GM18498 (cell line): ENCODE measurements around the gene CBLC.
"Not testable (repeated sequence)": the region's sequence is repeated elsewhere in the genome, so short reads cannot be mapped to it uniquely, and the experiment has no call there.

Experiments used
- ATAC-seq: cut with Tn5 transposase; IDR thresholded peaks from one replicate; pipeline ENCODE4 v1.9.1; 2021; ENCODE audit warnings: mild to moderate bottlenecking, moderate library complexity; ENCODE audit not compliant: unreplicated experiment

The CBLC gene

DNA sequence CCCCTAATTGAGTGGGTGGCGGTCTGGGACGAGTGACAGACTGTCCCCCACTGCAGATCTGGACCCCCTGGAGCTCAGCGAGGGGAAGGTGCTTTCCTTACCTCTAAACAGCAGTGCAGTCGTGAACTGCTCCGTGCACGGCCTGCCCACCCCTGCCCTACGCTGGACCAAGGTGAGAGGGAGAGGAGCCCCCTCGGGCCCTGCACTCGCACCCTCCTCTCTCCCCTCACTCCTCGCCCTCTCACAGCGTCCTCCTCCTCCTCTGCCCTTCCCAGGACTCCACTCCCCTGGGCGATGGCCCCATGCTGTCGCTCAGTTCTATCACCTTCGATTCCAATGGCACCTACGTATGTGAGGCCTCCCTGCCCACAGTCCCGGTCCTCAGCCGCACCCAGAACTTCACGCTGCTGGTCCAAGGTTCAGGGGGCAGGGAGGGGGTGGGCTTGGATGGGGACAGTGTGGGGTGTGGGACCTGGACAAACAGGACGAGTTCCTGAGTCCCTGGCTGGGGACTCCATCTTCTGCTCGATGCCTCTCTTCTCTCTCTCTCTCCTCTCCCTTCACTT is 40.9 kb downstream of the CBLC start:
- no peak for ATAC-seq

DNA sequence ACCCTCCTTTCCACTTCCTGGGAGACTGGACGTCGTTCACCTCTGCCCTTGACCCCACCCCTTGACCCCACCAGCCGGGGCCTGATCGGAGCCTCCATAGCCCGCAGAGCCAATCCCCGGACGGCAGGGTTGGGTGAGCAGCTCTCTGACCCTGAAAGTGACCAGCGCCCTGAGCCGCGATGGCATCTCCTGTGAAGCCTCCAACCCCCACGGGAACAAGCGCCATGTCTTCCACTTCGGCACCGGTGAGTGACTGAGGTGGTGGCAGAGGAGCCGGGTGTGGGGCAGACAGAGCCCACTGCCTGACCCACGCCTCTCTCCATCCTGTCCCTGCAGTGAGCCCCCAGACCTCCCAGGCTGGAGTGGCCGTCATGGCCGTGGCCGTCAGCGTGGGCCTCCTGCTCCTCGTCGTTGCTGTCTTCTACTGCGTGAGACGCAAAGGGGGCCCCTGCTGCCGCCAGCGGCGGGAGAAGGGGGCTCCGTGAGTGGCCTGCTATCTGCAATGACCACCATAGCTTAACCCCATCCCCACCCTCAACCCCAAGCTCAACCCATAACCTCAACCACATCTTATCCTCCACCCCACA is 41.6 kb downstream of the CBLC start:
- no peak for ATAC-seq

GRCh38 chr19:44820648-44821609 is 43.2 kb downstream of the CBLC start:
- ATAC-seq = no peak

- no peak for ATAC-seq
Measured at GRCh38 chr19:44822177-44822576, 44.5 kb downstream of the CBLC start.

- no peak for ATAC-seq
Measured at GRCh38 chr19:44822670-44823372, 45.1 kb downstream of the CBLC start.

DNA sequence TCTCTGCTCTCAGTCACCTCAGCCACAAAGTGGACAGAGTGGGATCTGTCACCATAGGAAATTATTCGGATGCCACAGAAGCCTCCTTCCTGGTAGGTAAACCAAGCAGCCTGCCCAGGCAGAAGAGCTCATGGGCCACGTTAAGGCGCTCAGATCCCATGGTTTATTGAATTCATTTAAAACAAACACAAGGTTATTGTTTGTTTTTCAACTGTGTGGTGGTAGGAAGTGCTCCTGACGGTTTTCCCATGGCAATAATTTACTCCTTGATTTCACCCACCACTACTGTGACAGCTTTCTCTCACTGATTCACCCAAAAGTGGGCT is 45.6 kb downstream of the CBLC start:
- ATAC-seq = no peak

DNA sequence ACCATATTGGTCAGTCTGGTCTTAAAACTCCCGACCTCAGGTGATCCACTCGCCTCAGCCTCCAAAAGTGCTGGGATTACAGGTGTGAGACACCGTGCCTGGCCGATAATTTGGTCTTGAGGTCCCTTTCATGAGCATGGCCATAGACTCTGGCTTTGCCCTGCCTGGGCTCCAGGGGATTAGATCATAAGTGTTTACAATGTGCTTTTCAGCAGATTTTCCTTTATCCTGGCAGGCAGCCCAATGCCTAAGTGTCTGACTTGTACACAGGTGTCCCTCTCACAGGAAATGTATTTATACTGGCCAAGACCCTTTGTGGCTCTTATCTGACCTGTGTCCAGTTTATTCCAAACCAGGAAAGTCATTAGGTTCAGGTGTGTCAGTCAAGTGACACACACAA is 47.1 kb downstream of the CBLC start:
- no peak for ATAC-seq

- not testable (repeated sequence) for ATAC-seq
Measured at GRCh38 chr19:44832875-44833274, 55.2 kb downstream of the CBLC start.

GRCh38 chr19:44834399-44834798 is 56.7 kb downstream of the CBLC start:
- not testable (repeated sequence) for ATAC-seq

DNA sequence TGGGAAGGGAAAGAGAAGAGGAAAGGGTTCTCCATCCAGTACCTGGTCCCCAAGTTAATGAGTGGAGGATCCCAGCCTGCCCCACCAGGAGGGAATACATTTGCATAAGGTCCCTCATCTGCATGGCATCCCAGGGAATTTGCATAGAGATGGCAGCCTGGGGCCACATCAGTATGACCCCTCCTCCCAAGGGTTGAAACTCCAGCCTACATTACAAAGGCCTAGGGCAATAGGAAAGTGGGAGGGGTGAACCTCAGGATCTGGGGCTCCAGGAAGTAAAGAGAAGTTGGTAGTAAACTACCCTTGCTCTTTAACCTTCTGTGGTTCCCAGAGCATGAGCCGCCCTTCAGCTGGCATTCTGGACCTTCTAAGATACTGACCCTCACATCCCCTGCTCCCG is 61.6 kb downstream of the CBLC start:
- ATAC-seq = no peak

- no peak for ATAC-seq
Measured at GRCh38 chr19:44840811-44841210, 63.1 kb downstream of the CBLC start.

DNA sequence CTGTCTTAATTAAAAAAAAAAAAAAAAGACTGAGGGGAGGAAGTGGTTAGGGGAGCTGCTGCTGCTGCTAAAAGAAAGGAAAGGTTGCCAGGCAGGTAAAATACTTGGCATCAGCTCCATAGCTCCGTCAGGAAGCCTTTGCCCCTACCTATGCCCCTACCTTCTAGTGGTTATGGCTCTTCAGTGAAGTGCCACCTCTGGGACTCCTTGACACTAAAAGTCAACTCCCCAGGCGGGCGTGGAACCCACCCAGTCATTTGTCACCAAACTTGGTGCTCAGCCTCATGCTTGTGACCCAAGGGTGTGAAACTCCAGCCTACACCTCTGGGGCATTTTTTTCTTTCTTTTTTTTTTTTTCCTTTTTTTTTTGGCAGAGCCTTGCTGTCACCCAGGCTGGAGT is 63.5 kb downstream of the CBLC start:
- no peak for ATAC-seq

DNA sequence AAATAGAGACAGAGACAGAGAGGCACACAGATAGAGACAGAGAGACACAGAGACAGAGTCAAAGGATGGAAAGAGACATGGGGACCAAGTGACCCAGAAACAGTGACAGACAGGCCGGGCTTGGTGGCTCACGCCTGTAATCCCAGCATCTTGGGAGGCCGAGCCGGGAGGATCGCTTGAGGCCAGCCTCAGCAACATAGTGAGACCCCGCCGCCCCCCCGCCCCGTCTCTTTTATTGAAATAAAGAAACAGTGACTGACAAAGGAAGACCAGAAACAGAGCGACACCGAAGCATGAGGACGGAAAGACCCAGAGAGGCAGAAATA is 67.6 kb downstream of the CBLC start:
- no peak for ATAC-seq

DNA sequence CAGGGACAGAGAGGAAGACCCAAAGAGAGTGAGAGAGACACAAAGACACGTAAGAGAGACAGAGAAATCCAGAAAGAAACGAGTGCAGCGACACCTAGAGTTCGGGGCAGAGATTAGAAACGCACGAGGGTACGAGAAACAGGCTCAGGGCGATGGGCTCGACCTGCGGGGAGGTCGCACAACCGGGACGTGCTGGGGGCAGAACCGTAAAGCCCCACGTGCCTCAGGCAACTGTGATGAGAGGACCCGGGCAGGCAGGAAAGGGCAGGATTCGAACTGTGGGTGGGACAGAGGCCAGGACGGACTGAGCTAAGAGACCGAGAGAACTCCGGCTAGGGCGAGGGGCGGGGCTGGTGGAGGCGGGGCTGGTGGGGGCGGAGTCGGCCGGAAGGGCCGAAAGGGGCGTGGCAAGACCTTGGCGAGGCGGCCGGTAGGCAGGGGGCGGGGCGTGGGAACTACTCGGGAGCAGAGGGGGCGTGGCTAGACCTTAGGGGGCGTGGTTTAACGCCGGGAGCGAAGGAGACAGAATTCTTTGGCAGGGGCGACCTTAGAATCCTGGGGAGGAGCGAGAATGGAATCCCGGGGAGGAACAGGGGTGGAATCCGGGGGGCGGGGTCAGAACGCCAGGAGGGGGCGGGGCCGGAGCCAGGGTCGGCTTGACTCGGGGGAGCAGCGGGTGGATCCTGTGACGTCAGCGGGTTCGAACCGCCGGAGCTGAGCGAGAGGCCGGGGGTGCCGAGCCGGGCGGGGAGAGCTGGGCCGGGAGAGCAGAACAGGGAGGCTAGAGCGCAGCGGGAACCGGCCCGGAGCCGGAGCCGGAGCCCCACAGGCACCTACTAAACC is 68.1 kb downstream of the CBLC start, which contains the start of gene NECTIN2:
NECTIN2 (plus strand) TSS at position 686 of the 843 bp plus-strand sequence. CDS start 229 bp downstream, outside the sequence.
- no peak for ATAC-seq

DNA sequence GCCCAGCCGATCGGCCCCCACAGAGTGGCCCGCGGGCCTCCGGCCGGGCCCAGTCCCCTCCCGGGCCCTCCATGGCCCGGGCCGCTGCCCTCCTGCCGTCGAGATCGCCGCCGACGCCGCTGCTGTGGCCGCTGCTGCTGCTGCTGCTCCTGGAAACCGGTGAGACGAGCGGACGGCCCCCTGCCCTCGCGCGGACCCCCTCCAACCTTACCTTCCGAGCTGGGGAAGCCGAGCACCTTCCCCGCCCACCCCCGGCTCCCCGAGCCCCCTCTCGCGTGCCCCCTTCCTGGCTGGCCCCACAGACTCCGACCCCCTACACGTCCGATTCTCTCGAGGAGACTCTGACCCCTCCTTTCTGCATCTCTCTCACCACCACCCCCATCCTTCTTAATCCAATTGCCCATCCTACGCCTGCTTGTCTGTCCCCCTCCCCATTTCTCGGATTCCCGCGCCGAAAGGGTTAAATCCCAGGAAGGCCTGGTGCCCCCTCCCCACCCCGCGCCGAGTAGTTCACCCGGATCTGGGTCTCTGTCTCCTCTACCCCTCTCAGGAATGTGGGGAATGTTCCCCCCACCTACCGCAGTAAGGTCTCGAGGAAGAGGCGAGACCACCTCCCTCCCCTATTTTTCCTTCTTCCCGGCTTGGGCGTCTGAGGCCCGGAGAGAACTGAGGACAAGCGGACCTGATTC is 68.9 kb downstream of the CBLC start:
- no peak for ATAC-seq

DNA sequence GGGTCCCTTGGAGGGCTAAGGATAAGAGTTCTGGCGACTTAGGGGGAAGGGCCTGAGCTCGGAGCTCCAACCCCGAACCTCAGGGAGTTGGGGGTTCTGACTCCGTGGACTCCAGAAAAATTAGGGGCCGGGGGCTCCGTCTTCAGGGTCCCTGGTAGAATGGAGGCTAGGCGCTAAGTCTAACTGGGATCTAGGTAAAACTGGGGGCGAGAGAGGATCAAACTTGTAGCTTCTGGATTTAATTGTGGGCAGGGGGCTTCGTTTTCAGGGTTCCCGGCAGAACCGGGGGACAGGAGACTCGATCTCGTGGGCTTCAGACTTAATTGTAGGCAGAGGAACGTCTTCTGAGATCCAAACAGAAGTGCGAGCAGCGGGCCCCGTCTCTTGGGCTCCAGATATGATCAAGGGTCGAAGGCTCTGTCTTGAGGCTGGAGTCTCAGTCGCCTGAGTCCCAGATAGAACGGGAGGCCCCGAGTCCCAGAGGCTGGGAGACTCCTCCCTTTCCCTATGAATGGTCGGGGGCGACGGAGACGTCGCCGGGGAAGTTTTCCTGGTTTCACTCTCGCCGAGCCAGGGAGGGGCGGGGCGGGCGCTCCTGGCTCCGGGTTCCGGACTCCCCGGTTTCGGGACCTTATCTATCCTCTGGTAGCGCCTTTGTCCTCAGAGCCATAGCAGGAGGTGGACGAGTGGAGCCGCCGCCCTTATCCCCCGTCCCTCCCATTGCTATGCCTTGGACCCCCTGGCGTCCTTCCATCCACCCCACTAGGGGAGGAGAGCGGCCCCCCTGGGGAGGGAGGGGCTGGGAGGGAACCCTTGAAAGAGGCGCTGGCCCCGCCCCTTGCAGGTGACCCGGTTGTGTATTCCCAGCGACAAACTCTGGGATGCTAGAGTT is 69.7 kb downstream of the CBLC start:
- ATAC-seq = no peak

GRCh38 chr19:44848036-44848811 is 70.5 kb downstream of the CBLC start:
- ATAC-seq = no peak

- ATAC-seq = no peak
Measured at GRCh38 chr19:44848812-44849447, 71.2 kb downstream of the CBLC start.
